ENCODE results near the gene AUTS2.

DNA sequence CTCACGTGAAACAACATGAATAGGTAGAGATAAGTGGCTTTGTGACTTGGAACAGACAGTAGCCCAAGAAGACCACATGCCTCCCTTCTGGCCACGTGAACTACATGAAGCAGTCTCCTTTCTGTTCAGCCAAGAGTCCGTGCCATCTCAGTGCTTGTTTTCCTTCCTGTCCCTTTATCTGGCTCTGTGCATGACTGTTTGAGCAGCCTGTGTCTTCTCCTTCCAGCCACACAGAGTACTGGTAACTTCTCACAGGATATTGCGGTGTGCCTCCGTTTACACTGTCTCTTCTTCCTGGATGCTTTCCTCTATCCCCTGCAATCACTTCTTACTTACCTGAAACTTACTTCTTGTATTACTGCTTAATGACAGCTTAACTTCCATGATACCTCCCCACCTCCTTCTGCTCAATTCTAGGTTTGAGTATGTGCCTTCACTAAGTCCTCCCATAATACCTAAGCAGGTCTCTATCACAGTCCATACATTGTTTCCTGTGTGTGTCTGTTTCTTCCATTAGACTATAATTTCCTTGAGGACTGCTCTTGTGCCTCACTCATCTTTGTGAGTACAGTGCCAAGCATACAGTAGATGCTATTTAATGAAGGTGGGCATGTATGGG, 748.7 kb downstream of the AUTS2 start:
- TF ChIP-seq, protein P1, sequence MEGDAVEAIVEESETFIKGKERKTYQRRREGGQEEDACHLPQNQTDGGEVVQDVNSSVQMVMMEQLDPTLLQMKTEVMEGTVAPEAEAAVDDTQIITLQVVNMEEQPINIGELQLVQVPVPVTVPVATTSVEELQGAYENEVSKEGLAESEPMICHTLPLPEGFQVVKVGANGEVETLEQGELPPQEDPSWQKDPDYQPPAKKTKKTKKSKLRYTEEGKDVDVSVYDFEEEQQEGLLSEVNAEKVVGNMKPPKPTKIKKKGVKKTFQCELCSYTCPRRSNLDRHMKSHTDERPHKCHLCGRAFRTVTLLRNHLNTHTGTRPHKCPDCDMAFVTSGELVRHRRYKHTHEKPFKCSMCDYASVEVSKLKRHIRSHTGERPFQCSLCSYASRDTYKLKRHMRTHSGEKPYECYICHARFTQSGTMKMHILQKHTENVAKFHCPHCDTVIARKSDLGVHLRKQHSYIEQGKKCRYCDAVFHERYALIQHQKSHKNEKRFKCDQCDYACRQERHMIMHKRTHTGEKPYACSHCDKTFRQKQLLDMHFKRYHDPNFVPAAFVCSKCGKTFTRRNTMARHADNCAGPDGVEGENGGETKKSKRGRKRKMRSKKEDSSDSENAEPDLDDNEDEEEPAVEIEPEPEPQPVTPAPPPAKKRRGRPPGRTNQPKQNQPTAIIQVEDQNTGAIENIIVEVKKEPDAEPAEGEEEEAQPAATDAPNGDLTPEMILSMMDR (IDR thresholded peaks at IDR 0.05): no peak
- TF ChIP-seq POLR2AphosphoS5 (IDR thresholded peaks at IDR 0.05; ENCODE audit: low read depth, low read length) (no peak), TCF7L2 (IDR thresholded peaks at IDR 0.05; ENCODE audit: low read depth, low read length) (no peak), SIN3A (IDR thresholded peaks at IDR 0.05; ENCODE audit: borderline replicate concordance, insufficient read depth, low read depth, low read length) (no peak)

Measured in Panc1 (cell line).